Neutrophil (primary cell): ENCODE results near the gene GULP1.

Experiments
- H3K27ac ChIP-seq: fragments of 200-600 bp; sonication (generic); 2 replicates; pipeline ENCODE4 v1.5.1; 2016; ENCODE audit warnings: mild to moderate bottlenecking, moderate library complexity
- H3K27me3 ChIP-seq: fragments of 200-600 bp; sonication (generic); 2 replicates; pipeline ENCODE4 v1.6.0; 2016; ENCODE audit warnings: mild to moderate bottlenecking
- H3K36me3 ChIP-seq: fragments of 200-600 bp; sonication (generic); 2 replicates; pipeline ENCODE4 v1.5.1; 2017
- H3K4me1 ChIP-seq, 2 experiments: fragments of 200-600 bp in 1 of 2; sonication (generic) in 1 of 2; 1 replicate in 1 of 2; 2 replicates in 1 of 2; pipeline versions ENCODE4 v1.5.1 to v1.6.1; 2013 to 2016; ENCODE audit warnings: low read depth in 1 of 2, low read length in 1 of 2, mild to moderate bottlenecking in 1 of 2, moderate library complexity in 1 of 2; ENCODE audit not compliant: control insufficient read depth in 1 of 2, insufficient read depth in 1 of 2
- H3K4me3 ChIP-seq, 2 experiments: fragments of 200-600 bp in 1 of 2; sonication (generic) in 1 of 2; 1 replicate in 1 of 2; 2 replicates in 1 of 2; pipeline ENCODE4 v1.5.1; 2013 to 2016; ENCODE audit warnings: low read depth in 1 of 2, low read length in 1 of 2, mild to moderate bottlenecking in 1 of 2, moderate library complexity in 1 of 2
- H3K9me3 ChIP-seq: fragments of 200-600 bp; sonication (generic); 2 replicates; pipeline ENCODE4 v1.5.1; 2016
- CTCF ChIP-seq: fragments of 200-600 bp; sonication (generic); IDR thresholded peaks from 2 replicates; pipeline ENCODE4 v1.5.1; 2016; ENCODE audit warnings: antibody characterized with exemption

Gene GULP1

GRCh38 chr2:188251034-188251433 lies 40.6 kb upstream of the GULP1 start:
- Histone ChIP-seq H3K27ac (no peak overlapping the region), H3K36me3 (no peaks in the 10 kb centered on the region), H3K27me3 (no peaks in the 10 kb centered on the region), H3K4me3 (no peak overlapping the region), H3K4me1 (no peaks in the 10 kb centered on the region), H3K9me3 (no peaks in the 10 kb centered on the region)
- TF ChIP-seq CTCF, result no peak

- no peaks in the 10 kb centered on the region for H3K36me3 ChIP-seq
- no peaks in the 10 kb centered on the region for H3K27me3 ChIP-seq
- TF ChIP-seq CTCF, result no peak
- H3K4me1 ChIP-seq, result no peaks in the 10 kb centered on the region
- H3K4me3 ChIP-seq, result no peak overlapping the region
- no peak overlapping the region for H3K27ac ChIP-seq
- H3K9me3 ChIP-seq, result no peaks in the 10 kb centered on the region
Measured at GRCh38 chr2:188256420-188256819, 35.3 kb upstream of the GULP1 start.

GRCh38 chr2:188265315-188265714 lies 26.4 kb upstream of the GULP1 start:
- Histone ChIP-seq H3K4me1 (no peaks in the 10 kb centered on the region), H3K36me3 (no peaks in the 10 kb centered on the region), H3K27me3 (no peaks in the 10 kb centered on the region), H3K27ac (no peak overlapping the region), H3K4me3 (no peak overlapping the region), H3K9me3 (no peaks in the 10 kb centered on the region)
- no peak for TF ChIP-seq CTCF

GRCh38 chr2:188267776-188268175 lies 23.9 kb upstream of the GULP1 start:
- no peak for TF ChIP-seq CTCF
- H3K27me3 ChIP-seq, result no peaks in the 10 kb centered on the region

GRCh38 chr2:188269004-188269403 lies 22.7 kb upstream of the GULP1 start:
- TF ChIP-seq CTCF, result no peak
- Histone ChIP-seq H3K27ac (no peak overlapping the region), H3K4me3 (no peak overlapping the region), H3K27me3 (no peaks in the 10 kb centered on the region), H3K9me3 (no peaks in the 10 kb centered on the region), H3K4me1 (no peaks in the 10 kb centered on the region), H3K36me3 (no peaks in the 10 kb centered on the region)

More at GRCh38 chr2:188267776-188268175, 23.9 kb upstream of the GULP1 start:
- Histone ChIP-seq H3K9me3 (no peaks in the 10 kb centered on the region), H3K36me3 (no peaks in the 10 kb centered on the region), H3K4me1 (no peaks in the 10 kb centered on the region), H3K27ac (no peak overlapping the region), H3K4me3 (no peak overlapping the region)

- H3K9me3 ChIP-seq, result no peaks in the 10 kb centered on the region
- H3K27ac ChIP-seq, result no peak overlapping the region
- no peaks in the 10 kb centered on the region for H3K36me3 ChIP-seq
- no peak overlapping the region for H3K4me3 ChIP-seq
- no peaks in the 10 kb centered on the region for H3K27me3 ChIP-seq
- no peaks in the 10 kb centered on the region for H3K4me1 ChIP-seq
- TF ChIP-seq CTCF, result no peak
Measured at GRCh38 chr2:188272121-188272520, 19.6 kb upstream of the GULP1 start.
